Neutrophil (primary cell): ENCODE data around the gene KDM4B.

Experiments used
- H3K27ac ChIP-seq: fragments of 200-600 bp; sonication (generic); 2 replicates; pipeline ENCODE4 v1.5.1; 2016; ENCODE audit warnings: mild to moderate bottlenecking, moderate library complexity
- H3K27me3 ChIP-seq: fragments of 200-600 bp; sonication (generic); 2 replicates; pipeline ENCODE4 v1.6.0; 2016; ENCODE audit warnings: mild to moderate bottlenecking
- H3K36me3 ChIP-seq: fragments of 200-600 bp; sonication (generic); 2 replicates; pipeline ENCODE4 v1.5.1; 2017
- H3K4me1 ChIP-seq, 2 experiments: fragments of 200-600 bp in 1 of 2; sonication (generic) in 1 of 2; 1 replicate in 1 of 2; 2 replicates in 1 of 2; pipeline versions ENCODE4 v1.5.1 to v1.6.1; 2013 to 2016; ENCODE audit warnings: low read depth in 1 of 2, low read length in 1 of 2, mild to moderate bottlenecking in 1 of 2, moderate library complexity in 1 of 2; ENCODE audit not compliant: control insufficient read depth in 1 of 2, insufficient read depth in 1 of 2
- H3K4me3 ChIP-seq, 2 experiments: fragments of 200-600 bp in 1 of 2; sonication (generic) in 1 of 2; 1 replicate in 1 of 2; 2 replicates in 1 of 2; pipeline ENCODE4 v1.5.1; 2013 to 2016; ENCODE audit warnings: low read depth in 1 of 2, low read length in 1 of 2, mild to moderate bottlenecking in 1 of 2, moderate library complexity in 1 of 2
- H3K9me3 ChIP-seq: fragments of 200-600 bp; sonication (generic); 2 replicates; pipeline ENCODE4 v1.5.1; 2016
- TF ChIP-seq, protein P1 (sequence below): fragments of 200-600 bp; sonication (generic); IDR thresholded peaks from 2 replicates; pipeline ENCODE4 v1.5.1; 2016; ENCODE audit warnings: antibody characterized with exemption

Gene KDM4B

GRCh38 chr19:4968462-4969291 lies at the start of gene KDM4B:
Gene KDM4B (plus strand): TSS chr19:4969113. CDS start chr19:5032891, 63,778 bp downstream.
- H3K4me3 ChIP-seq: peak within 1 kb of the TSS; percentile 76 to 98
- no peaks in the 10 kb centered on the region for H3K9me3 ChIP-seq
- no peaks in the 10 kb centered on the region for H3K36me3 ChIP-seq
- no peaks in the 10 kb centered on the region for H3K27me3 ChIP-seq
- peak within 1 kb of the TSS; percentile 97 for H3K27ac ChIP-seq
- TF ChIP-seq, protein P1, sequence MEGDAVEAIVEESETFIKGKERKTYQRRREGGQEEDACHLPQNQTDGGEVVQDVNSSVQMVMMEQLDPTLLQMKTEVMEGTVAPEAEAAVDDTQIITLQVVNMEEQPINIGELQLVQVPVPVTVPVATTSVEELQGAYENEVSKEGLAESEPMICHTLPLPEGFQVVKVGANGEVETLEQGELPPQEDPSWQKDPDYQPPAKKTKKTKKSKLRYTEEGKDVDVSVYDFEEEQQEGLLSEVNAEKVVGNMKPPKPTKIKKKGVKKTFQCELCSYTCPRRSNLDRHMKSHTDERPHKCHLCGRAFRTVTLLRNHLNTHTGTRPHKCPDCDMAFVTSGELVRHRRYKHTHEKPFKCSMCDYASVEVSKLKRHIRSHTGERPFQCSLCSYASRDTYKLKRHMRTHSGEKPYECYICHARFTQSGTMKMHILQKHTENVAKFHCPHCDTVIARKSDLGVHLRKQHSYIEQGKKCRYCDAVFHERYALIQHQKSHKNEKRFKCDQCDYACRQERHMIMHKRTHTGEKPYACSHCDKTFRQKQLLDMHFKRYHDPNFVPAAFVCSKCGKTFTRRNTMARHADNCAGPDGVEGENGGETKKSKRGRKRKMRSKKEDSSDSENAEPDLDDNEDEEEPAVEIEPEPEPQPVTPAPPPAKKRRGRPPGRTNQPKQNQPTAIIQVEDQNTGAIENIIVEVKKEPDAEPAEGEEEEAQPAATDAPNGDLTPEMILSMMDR: peak; percentile 42
- peaks cover 42 to 50% of the 10 kb centered on the region in 2 experiments for H3K4me1 ChIP-seq

GRCh38 chr19:4922530-4923275 lies 46.2 kb upstream of the KDM4B start:
- Histone ChIP-seq H3K4me3 (peak overlapping the region; percentile 38 to 48), H3K9me3 (no peaks in the 10 kb centered on the region), H3K27ac (peak overlapping the region; percentile 84), H3K4me1 (peaks cover 45% of the 10 kb centered on the region in 2 experiments), H3K36me3 (no peaks in the 10 kb centered on the region), H3K27me3 (no peaks in the 10 kb centered on the region)
- TF ChIP-seq, protein P1: no peak

DNA sequence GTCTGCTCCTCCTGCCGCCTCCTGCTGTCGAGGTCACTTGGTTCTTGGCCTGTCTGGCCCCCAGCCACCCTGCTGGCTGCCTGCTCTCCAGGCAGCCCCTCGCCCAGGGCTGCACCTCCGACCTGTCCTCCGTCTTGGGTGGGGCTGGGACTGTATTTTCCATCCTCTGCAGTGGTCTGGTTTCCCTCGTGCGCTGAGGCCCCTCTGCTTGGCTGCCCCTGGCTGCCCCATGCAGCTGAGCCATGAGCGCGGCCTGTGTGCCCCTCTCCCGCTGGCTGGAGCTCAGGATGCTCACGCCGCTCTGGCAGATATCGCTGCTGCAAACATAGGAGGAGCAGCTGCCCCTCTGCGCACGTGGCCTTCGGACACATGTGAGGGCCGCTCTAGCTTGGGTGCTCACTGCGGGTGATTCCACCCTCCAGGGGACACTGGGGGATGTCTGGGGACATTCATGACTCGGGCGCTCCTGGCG lies 45.6 kb upstream of the KDM4B start:
- Histone ChIP-seq H3K4me1 (peaks cover 45% of the 10 kb centered on the region in 2 experiments), H3K27me3 (no peaks in the 10 kb centered on the region), H3K9me3 (no peaks in the 10 kb centered on the region), H3K27ac (peak overlapping the region; percentile 84), H3K4me3 (peak overlapping the region; percentile 38 to 48), H3K36me3 (no peaks in the 10 kb centered on the region)
- TF ChIP-seq, protein P1: no peak

- Histone ChIP-seq H3K27ac (no peak overlapping the region), H3K4me3 (no peak overlapping the region), H3K9me3 (no peaks in the 10 kb centered on the region), H3K36me3 (no peaks in the 10 kb centered on the region), H3K4me1 (peaks cover 30 to 31% of the 10 kb centered on the region in 2 experiments), H3K27me3 (no peaks in the 10 kb centered on the region)
- TF ChIP-seq, protein P1: no peak
These were observed 39.7 kb upstream of the KDM4B start for GRCh38 chr19:4929186-4929585.

GRCh38 chr19:4930664-4931063 lies 38.2 kb upstream of the KDM4B start:
- Histone ChIP-seq H3K9me3 (no peaks in the 10 kb centered on the region), H3K27me3 (no peaks in the 10 kb centered on the region), H3K36me3 (no peaks in the 10 kb centered on the region), H3K4me3 (no peak overlapping the region), H3K4me1 (peaks cover 20 to 22% of the 10 kb centered on the region in 2 experiments), H3K27ac (no peak overlapping the region)
- TF ChIP-seq, protein P1: no peak
